SK-N-SH (cell line): Measurements from ENCODE around the gene TMEM116.

Experiments
- CTCF ChIP-seq: fragments of 200-600 bp; sonication (generic); IDR thresholded peaks from 2 replicates; pipeline ENCODE4 v1.6.1; 2017; ENCODE audit warnings: antibody characterized with exemption, mild to moderate bottlenecking, moderate library complexity
- EP300 ChIP-seq, 2 experiments: IDR thresholded peaks; 2 replicates each; pipeline versions ENCODE4 v1.4.0 to v1.6.1; 2012; ENCODE audit warnings: borderline replicate concordance in 1 of 2, low read depth in 1 of 2, low read length in 1 of 2
- NFIC ChIP-seq: IDR thresholded peaks from 2 replicates; pipeline ENCODE4 v1.4.0; 2012; ENCODE audit warnings: borderline replicate concordance
- RFX5 ChIP-seq: IDR thresholded peaks from 2 replicates; pipeline ENCODE4 v1.6.1; 2012; ENCODE audit warnings: mild to moderate bottlenecking, improper control_type of control experiment, low read length
- RXRA ChIP-seq: IDR thresholded peaks from 2 replicates; pipeline ENCODE4 v1.4.0; 2012; ENCODE audit warnings: low read depth, mild to moderate bottlenecking, borderline replicate concordance
- SIN3A ChIP-seq: IDR thresholded peaks from 2 replicates; pipeline ENCODE4 v1.6.1; 2012; ENCODE audit warnings: low read depth, mild to moderate bottlenecking, low read length, moderate library complexity, borderline replicate concordance
- TAF1 ChIP-seq: IDR thresholded peaks from 2 replicates; pipeline ENCODE4 v1.6.1; 2012; ENCODE audit warnings: low read depth, mild to moderate bottlenecking, low read length, moderate library complexity, borderline replicate concordance
- USF1 ChIP-seq: IDR thresholded peaks from 2 replicates; pipeline ENCODE4 v1.4.0; 2012; ENCODE audit warnings: low read depth, borderline replicate concordance
- YY1 ChIP-seq: IDR thresholded peaks from 2 replicates; pipeline ENCODE4 v1.4.0; 2012; ENCODE audit warnings: low read depth, mild to moderate bottlenecking
- ZBTB33 ChIP-seq: IDR thresholded peaks from 2 replicates; pipeline ENCODE4 v1.4.0; 2012; ENCODE audit warnings: low read depth, borderline replicate concordance

GRCh38 chr12:111971800-111972199, 41.2 kb downstream of the TMEM116 start:
- no peak for TF ChIP-seq CTCF
- no peak for TF ChIP-seq NFIC
- no peak for TF ChIP-seq SIN3A
- TF ChIP-seq EP300 (IDR thresholded peaks at IDR 0.05; ENCODE audit: borderline replicate concordance in 1 of 2, low read depth in 1 of 2, low read length in 1 of 2): no peak
- no peak for TF ChIP-seq RXRA
- no peak for TF ChIP-seq TAF1
- TF ChIP-seq ZBTB33: no peak
- no peak for TF ChIP-seq USF1
- no peak for TF ChIP-seq YY1
- TF ChIP-seq RFX5: no peak
